ENCODE results near the gene P2RX3. TPM values are rescaled to one million over a fixed set of nuclear protein-coding genes. Genes with fewer than 3 reads are reported as not detected.

The P2RX3 gene
- total and polyA plus RNA-seq, 2 of the 8 experiments (the other 6 are each of a cell fraction or from before 2014, with no cell fraction given): 0.45 to 0.47 TPM

DNA sequence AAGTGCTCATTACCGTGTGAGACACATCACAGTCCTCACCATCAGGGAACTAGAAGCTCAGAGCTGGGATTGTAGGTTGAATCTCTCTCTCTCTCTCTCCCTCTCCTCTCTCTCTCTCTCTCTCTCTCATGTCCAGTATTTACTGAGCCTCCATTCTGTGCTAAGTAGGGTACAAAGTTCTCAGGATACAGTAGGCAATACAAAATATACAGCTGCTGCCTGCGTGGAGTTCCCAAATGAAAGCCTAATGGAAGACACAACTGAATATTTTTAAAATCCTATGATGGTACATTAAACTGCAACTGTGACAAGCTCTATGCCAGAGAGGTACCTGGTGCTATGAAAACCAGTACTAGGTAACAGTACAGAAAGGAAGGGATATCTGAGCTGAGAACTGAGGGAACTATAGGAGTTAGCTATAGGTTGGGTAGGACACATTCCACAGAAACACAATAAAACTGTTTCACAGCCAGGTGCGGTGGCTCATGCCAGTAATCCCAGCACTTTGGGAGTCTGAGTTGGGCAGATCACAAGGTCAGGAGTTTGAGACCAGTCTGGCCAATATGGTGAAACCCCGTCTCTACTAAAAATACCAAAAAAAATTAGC lies 61.9 kb downstream of the P2RX3 start:
- Histone ChIP-seq H2BK15ac (ENCODE audit: low read length) (no peak overlapping the region), H2AK5ac (ENCODE audit: low read depth, low read length) (no peak overlapping the region), H3K23ac (ENCODE audit: insufficient read length) (no peak overlapping the region), H3K23me2 (ENCODE audit: low read depth, low read length) (no peaks in the 10 kb centered on the region), H3K4me1 (replicated peaks in 1 of 4; ENCODE audit: control insufficient read depth in 3 of 4, insufficient read depth in 4 of 4, low read length in 3 of 4) (no peaks in the 10 kb centered on the region), H2BK5ac (ENCODE audit: low read depth, low read length) (no peak overlapping the region), H3K4ac (replicated peaks; ENCODE audit: insufficient read length, low read depth, low read length) (no peak overlapping the region), H3K4me3 (ENCODE audit: extremely low read depth in 1 of 4, insufficient read depth in 2 of 4, low read depth in 3 of 4, low read length in 4 of 4) (no peak overlapping the region), H4K8ac (ENCODE audit: extremely low read depth, insufficient read depth, low read length) (no peak overlapping the region), H3K4me2 (ENCODE audit: insufficient read depth in 1 of 2, low read depth in 2 of 2, low read length in 2 of 2) (no peak overlapping the region), H3K18ac (ENCODE audit: extremely low read depth, low read length) (no peak overlapping the region), H3K79me1 (ENCODE audit: low read depth, low read length) (no peaks in the 10 kb centered on the region), H3K14ac (ENCODE audit: insufficient read length) (no peak overlapping the region), H3K79me2 (ENCODE audit: control insufficient read depth in 1 of 2, insufficient read depth in 2 of 2, low read length in 2 of 2) (no peaks in the 10 kb centered on the region), H4K20me1 (replicated peaks in 1 of 2; ENCODE audit: control insufficient read depth in 1 of 2, insufficient read depth in 2 of 2, low read length in 2 of 2) (no peaks in the 10 kb centered on the region), H2BK120ac (replicated peaks; ENCODE audit: low read depth, low read length) (no peak overlapping the region), H3K36me3 (ENCODE audit: control insufficient read depth in 2 of 4, insufficient read depth in 4 of 4, low read length in 3 of 4) (no peaks in the 10 kb centered on the region), H2BK12ac (ENCODE audit: low read depth, low read length) (no peak overlapping the region), H3K27ac (ENCODE audit: low read depth, low read length) (no peak overlapping the region), H4K5ac (ENCODE audit: insufficient read length, low read depth, low read length) (no peak overlapping the region), H3K9ac (replicated peaks in 1 of 4; ENCODE audit: extremely low read depth in 1 of 4, low read depth in 3 of 4, low read length in 3 of 4) (no peak overlapping the region), H3K27me3 (replicated peaks in 1 of 4; ENCODE audit: control insufficient read depth in 3 of 4, extremely low read depth in 1 of 4, insufficient read depth in 3 of 4, low read length in 3 of 4) (no peaks in the 10 kb centered on the region; a peak in 2 of 7 replicates), H2BK20ac (ENCODE audit: low read length) (no peak overlapping the region), H4K91ac (replicated peaks; ENCODE audit: insufficient read length, low read length) (no peak overlapping the region), H2AFZ (ENCODE audit: low read length) (no peak overlapping the region), H3K56ac (replicated peaks; ENCODE audit: insufficient read length, low read depth, low read length) (no peak overlapping the region), H3K9me3 (ENCODE audit: insufficient read depth in 2 of 2, low read depth in 1 of 2, low read length in 1 of 2) (no peaks in the 10 kb centered on the region)
- 96% methylated on average over 4 of the region's 4 CpGs; no CpG with 5 or more reads in 1 of the 2 experiments for WGBS, 2 experiments (ENCODE audit: extremely low coverage in 1 of 2, insufficient coverage in 1 of 2, insufficient read length in 1 of 2, insufficient replicate concordance in 2 of 2, low coverage in 1 of 2, low lambda C conversion rate in 2 of 2, missing lambda C conversion rate in 1 of 2)
- ChIA-PET POLR2A (ENCODE audit: partially characterized antibody) (interaction anchor here (0.8 to 1.2 kb wide), 2 partner anchors 28 to 60 kb away, joined by 3 read pairs; no protein-coding TSS in a partner anchor), CTCF (ENCODE audit: partially characterized antibody) (interaction anchor here (0.7 to 1.4 kb wide), 9 partner anchors 18 to 157 kb away, joined by 3 to 7 read pairs (median 3); no protein-coding TSS in a partner anchor)
- DNase-seq (ENCODE audit: low read depth in 1 of 2, low spot score in 2 of 2): no peak
- FAIRE-seq: no peak
- TF ChIP-seq KDM5A (IDR thresholded peaks at IDR 0.05; ENCODE audit: low read length) (no peak), SIX5 (IDR thresholded peaks at IDR 0.05; ENCODE audit: low read depth, low read length) (no peak), SP2 (IDR thresholded peaks at IDR 0.05; ENCODE audit: low read length) (no peak), RNF2 (IDR thresholded peaks at IDR 0.05; ENCODE audit: borderline replicate concordance, low read depth, low read length, missing control alignments, poor library complexity, severe bottlenecking) (no peak)
- TF ChIP-seq, protein P1, sequence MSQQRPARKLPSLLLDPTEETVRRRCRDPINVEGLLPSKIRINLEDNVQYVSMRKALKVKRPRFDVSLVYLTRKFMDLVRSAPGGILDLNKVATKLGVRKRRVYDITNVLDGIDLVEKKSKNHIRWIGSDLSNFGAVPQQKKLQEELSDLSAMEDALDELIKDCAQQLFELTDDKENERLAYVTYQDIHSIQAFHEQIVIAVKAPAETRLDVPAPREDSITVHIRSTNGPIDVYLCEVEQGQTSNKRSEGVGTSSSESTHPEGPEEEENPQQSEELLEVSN (IDR thresholded peaks at IDR 0.05): no peak

Measured in H1 (cell line).